Upper lobe of left lung (tissue), 4 donors: ENCODE data around the gene SELENOI.

Experiments
- CTCF ChIP-seq, 6 experiments: fragments of 450-650 bp in 4 of 6; fragments of 200-600 bp in 2 of 6; sonication (generic) in 2 of 6; IDR thresholded peaks; one replicate each; pipeline ENCODE4 v1.5.1; 2016 to 2019; ENCODE audit warnings: antibody characterized with exemption in 6 of 6
- EP300 ChIP-seq, 4 donors: sonication (generic); formaldehyde crosslinking; IDR thresholded peaks; one replicate each; pipeline ENCODE4 v1.5.1; 2017; ENCODE audit warnings: antibody characterized with exemption in 4 of 4, control low read depth in 2 of 4
- POLR2A ChIP-seq, 4 donors: fragments of 450-650 bp; IDR thresholded peaks; one replicate each; pipeline ENCODE4 v1.5.1; 2016 to 2017; ENCODE audit warnings: antibody characterized with exemption in 4 of 4, mild to moderate bottlenecking in 2 of 4
- POLR2AphosphoS5 ChIP-seq, 2 donors: sonication (generic); formaldehyde crosslinking; IDR thresholded peaks; one replicate each; pipeline ENCODE4 v1.5.1; 2017; ENCODE audit warnings: antibody characterized with exemption in 2 of 2

- TF ChIP-seq CTCF (IDR thresholded peaks at IDR 0.05) = no peak
- TF ChIP-seq EP300 (IDR thresholded peaks at IDR 0.05) = no peak
- no peak for TF ChIP-seq POLR2A (IDR thresholded peaks at IDR 0.05)
- no peak for TF ChIP-seq POLR2AphosphoS5 (IDR thresholded peaks at IDR 0.05)
These were observed 82.9 kb downstream of the SELENOI start for GRCh38 chr2:26428846-26429245.
